Rectal smooth muscle tissue (tissue), 1 donor: ENCODE results near the gene VRK2.
"Not testable (repeated sequence)": the region's sequence is repeated elsewhere in the genome, so short reads cannot be mapped to it uniquely, and the experiment has no call there.

Experiments used
- H3K27ac ChIP-seq: one replicate; pipeline ENCODE4 v1.7.0; 2013; ENCODE audit warnings: low read depth, low read length, inconsistent platforms
- H3K27me3 ChIP-seq: one replicate; pipeline ENCODE4 v1.7.0; 2013; ENCODE audit warnings: low read length; ENCODE audit not compliant: control insufficient read depth, insufficient read depth
- H3K36me3 ChIP-seq: one replicate; pipeline ENCODE4 v1.7.0; 2013; ENCODE audit warnings: low read length; ENCODE audit not compliant: control insufficient read depth, insufficient read depth
- H3K4me1 ChIP-seq: one replicate; pipeline ENCODE4 v1.7.0; 2013; ENCODE audit warnings: low read length; ENCODE audit not compliant: control insufficient read depth, insufficient read depth
- H3K4me3 ChIP-seq: one replicate; pipeline ENCODE4 v1.7.0; 2013; ENCODE audit warnings: low read length
- H3K9ac ChIP-seq: one replicate; pipeline ENCODE4 v1.7.0; 2013; ENCODE audit warnings: low read length

VRK2 gene

DNA sequence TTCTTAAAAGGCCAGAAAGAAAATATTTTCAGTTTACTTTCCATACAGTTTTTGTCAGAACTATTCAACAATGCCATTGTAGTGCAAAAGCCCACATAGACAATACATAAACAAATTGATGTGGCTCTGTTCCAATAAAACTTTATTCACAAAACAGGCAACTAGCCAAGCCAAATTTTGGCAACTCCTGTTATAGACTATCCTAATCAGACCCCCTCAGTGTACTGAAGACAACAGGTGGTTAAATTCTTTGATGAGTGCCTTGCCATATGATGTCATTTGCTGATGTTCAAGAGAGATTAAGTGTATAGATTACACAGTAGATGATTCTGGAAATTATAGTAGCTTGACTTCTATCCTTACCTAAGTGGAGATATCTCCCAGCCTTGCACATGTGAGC is 111.1 kb downstream of the VRK2 start:
- H3K4me1 ChIP-seq: no peaks in the 10 kb centered on the region
- no peak overlapping the region for H3K27ac ChIP-seq
- H3K4me3 ChIP-seq: no peak overlapping the region
- no peak overlapping the region for H3K9ac ChIP-seq
- no peaks in the 10 kb centered on the region for H3K27me3 ChIP-seq
- H3K36me3 ChIP-seq: no peaks in the 10 kb centered on the region

DNA sequence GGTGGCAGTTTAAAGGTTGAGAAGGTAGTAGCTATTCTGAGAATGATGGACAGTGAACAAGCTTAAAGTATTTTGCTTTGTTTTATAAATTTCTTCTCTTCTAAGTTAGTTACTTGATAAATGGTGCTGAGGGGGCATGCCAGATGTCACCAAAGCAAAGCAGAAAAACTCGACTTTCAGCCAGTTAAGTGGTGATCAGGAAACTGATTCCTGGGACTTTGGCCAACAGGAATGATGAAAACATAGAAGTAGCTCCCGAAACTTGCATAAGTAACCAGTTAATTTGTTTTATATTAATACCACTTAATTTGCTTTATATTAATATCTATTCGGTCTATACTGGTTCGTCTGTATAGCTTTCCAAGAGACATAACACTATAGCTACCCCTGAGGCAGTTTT is 111.9 kb downstream of the VRK2 start:
- H3K36me3 ChIP-seq: no peaks in the 10 kb centered on the region
- no peaks in the 10 kb centered on the region for H3K4me1 ChIP-seq
- no peak overlapping the region for H3K27ac ChIP-seq
- H3K9ac ChIP-seq: no peak overlapping the region
- H3K4me3 ChIP-seq: no peak overlapping the region
- no peaks in the 10 kb centered on the region for H3K27me3 ChIP-seq

DNA sequence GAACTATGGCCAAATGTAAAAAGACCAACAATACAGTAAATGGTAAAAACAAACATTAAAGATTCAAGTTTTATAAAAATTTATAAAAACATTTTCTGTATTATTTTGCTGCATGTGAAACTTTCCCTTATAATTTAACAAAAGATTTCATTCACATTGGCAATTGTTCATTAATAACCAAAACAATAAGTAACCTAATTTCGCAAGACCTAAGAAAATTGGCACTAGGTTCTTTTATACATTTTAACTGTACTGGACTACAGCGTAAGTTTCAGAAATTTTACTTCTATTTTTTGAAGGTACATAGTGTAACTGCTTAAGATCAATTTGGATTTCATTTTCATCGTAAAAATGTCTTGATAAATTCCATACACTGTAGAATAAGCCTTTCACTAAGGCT is 117.3 kb downstream of the VRK2 start:
- H3K36me3 ChIP-seq: no peaks in the 10 kb centered on the region

DNA sequence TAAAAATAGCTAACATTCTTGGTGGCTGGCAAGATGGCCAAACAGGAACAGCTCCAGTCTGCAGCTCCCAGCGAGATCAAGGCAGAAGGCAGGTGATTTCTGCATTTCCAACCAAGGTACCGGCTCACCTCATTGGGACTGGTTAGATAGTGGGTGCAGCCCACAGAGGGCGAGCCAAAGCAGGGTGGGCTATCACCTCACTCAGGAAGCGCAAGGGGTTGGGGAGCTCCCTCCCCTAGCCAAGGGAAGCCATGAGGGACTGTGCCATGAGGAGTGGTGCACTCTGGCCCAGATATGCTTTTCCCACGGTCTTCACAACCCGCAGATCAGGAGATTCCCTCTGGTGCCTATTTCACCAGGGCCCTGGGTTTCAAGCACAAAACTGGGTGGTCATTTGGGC is 121.5 kb downstream of the VRK2 start:
- not testable (repeated sequence) for H3K4me1 ChIP-seq, H3K27ac ChIP-seq, H3K9ac ChIP-seq, H3K4me3 ChIP-seq, H3K36me3 ChIP-seq, H3K27me3 ChIP-seq

More for the DNA sequence above, 117.3 kb downstream of the VRK2 start:
- no peak overlapping the region for H3K9ac ChIP-seq
- no peaks in the 10 kb centered on the region for H3K4me1 ChIP-seq
- H3K27me3 ChIP-seq: no peaks in the 10 kb centered on the region
- H3K4me3 ChIP-seq: no peak overlapping the region
- no peak overlapping the region for H3K27ac ChIP-seq

DNA sequence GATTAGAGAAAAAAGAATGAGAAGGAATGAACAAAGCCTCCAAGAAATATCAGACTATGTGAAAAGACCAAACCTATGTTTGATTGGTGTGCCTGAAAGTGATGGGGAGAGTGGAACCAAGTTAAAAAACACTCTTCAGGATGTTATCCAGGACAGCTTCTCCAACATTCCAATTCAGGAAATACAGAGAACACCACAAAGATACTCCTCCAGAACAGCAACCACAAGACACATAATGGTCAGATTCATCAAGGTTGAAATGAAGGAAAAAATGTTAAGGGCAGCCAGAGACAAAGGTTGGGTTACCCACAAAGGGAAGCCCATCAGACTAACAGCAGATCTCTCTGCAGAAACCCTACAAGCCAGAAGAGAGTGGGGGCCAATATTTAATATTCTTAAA is 123.2 kb downstream of the VRK2 start:
- H3K4me3 ChIP-seq, H3K36me3 ChIP-seq, H3K4me1 ChIP-seq, H3K27me3 ChIP-seq, H3K27ac ChIP-seq, H3K9ac ChIP-seq: not testable (repeated sequence)

DNA sequence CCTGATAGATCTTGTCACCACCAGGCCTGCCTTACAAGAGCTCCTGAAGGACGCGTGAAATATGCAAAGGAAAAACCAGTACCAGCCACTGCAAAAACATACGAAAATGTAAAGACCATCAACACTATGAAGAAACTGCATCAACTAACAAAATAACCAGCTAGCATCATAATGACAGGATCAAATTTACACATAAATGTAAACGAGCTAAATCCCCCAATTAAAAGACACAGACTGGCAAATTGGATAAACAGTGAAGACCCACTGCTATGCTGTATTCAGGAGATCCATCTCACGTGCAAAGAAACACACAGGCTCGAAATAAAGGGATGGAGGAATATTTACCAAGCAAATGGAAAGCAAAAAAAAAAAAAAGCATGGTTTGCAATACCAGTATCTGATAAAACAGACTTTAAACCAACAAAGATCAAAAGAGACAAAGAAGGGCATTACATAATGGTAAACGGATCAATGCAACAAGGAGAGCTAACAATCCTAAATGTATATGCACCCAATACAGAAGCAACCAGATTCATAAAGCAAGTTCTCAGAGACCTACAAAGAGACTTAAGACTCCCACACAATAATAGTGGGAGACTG is 123.8 kb downstream of the VRK2 start:
- not testable (repeated sequence) for H3K36me3 ChIP-seq, H3K27me3 ChIP-seq, H3K4me1 ChIP-seq, H3K4me3 ChIP-seq, H3K27ac ChIP-seq, H3K9ac ChIP-seq

DNA sequence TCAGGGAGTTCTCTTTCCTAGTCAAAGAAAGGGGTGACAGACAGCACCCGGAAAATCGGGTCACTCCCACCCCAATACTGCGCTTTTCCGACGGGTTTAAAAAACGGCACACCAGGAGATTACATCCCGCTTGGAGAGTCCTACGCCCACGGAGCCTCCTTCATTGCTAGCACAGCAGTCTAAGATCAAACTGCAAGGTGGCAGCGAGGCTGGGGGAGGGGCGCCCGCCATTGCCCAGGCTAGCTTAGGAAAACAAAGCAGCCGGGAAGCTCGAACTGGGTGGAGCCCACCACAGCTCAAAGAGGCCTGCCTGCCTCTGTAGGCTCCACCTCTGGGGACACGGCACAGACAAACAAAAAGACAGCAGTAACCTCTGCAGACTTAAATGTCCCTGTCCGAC is 125.2 kb downstream of the VRK2 start:
- H3K27me3 ChIP-seq, H3K36me3 ChIP-seq, H3K4me1 ChIP-seq, H3K9ac ChIP-seq, H3K27ac ChIP-seq, H3K4me3 ChIP-seq: not testable (repeated sequence)

DNA sequence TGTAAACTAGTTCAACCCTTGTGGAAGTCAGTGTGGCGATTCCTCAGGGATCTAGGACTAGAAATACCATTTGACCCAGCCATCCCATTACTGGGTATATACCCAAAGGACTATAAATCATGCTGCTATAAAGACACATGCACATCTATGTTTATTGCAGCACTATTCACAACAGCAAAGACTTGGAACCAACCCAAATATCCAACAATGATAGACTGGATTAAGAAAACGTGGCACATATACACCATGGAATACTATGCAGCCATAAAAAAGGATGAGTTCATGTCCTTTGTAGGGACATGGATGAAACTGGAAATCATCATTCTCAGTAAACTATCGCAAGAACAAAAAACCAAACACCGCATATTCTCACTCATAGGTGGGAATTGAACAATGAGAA is 130.6 kb downstream of the VRK2 start:
- not testable (repeated sequence) for H3K36me3 ChIP-seq, H3K4me1 ChIP-seq, H3K4me3 ChIP-seq, H3K9ac ChIP-seq, H3K27ac ChIP-seq, H3K27me3 ChIP-seq

DNA sequence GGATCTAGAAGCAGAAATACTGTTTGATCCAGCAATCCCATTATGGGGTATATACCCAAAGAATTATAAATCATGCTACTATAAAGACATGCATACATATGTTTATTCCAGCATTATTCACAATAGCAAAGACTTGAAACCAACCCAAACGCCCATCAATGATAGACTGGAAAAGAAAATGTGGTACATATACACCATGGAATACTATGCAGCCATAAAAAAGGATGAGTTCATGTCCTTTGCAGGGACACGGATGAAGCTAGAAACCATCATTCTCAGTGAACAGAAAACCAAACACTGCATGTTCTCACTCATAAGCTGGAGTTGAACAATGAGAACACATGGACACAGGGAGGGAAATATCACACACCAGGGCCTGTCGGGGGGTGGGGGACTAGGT is 133.6 kb downstream of the VRK2 start:
- H3K4me1 ChIP-seq, H3K36me3 ChIP-seq, H3K9ac ChIP-seq: not testable (repeated sequence)

DNA sequence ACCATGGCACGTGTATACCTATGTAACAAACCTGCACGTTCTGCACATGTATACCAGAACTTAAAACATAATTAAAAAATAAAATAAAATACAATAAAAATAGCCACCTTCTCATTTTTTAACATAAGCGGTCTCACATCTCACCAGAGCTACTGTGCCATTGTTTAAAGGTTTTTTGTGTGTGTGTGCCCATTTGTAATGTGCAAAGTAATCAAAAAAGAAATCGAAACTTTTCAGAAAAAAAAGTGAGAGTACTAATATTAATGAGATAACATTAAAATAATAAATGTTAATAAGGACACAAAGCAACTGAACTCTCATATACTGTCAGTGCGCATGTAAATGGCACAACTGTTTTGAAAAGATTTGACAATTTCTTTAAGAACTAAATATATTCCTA is 134.0 kb downstream of the VRK2 start:
- H3K27me3 ChIP-seq: no peaks in the 10 kb centered on the region
- no peaks in the 10 kb centered on the region for H3K36me3 ChIP-seq
- no peak overlapping the region for H3K9ac ChIP-seq
- H3K27ac ChIP-seq: no peak overlapping the region
- no peaks in the 10 kb centered on the region for H3K4me1 ChIP-seq
- no peak overlapping the region for H3K4me3 ChIP-seq

More for the DNA sequence above, 133.6 kb downstream of the VRK2 start:
- not testable (repeated sequence) for H3K27ac ChIP-seq, H3K4me3 ChIP-seq, H3K27me3 ChIP-seq

DNA sequence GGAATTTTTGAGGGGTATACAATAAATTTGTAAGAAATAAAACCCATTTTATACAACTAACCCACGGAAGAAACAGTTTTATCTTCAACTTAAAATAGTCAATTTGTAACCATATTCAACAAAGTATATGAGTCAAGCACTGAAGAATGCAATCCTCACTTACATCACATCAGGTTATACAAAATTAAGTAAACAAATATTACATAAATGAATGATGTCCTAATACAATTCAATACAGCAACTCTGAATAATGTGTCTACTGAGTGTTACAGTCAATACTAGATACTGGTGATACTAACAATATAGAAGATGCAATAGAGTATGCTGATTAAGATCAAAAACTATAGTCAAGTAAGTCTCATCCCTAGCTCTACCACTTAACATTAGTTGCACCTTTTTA is 135.9 kb downstream of the VRK2 start:
- H3K4me3 ChIP-seq: no peak overlapping the region
- no peaks in the 10 kb centered on the region for H3K4me1 ChIP-seq
- no peak overlapping the region for H3K9ac ChIP-seq
- no peaks in the 10 kb centered on the region for H3K27me3 ChIP-seq
- no peak overlapping the region for H3K27ac ChIP-seq
- H3K36me3 ChIP-seq: no peaks in the 10 kb centered on the region

DNA sequence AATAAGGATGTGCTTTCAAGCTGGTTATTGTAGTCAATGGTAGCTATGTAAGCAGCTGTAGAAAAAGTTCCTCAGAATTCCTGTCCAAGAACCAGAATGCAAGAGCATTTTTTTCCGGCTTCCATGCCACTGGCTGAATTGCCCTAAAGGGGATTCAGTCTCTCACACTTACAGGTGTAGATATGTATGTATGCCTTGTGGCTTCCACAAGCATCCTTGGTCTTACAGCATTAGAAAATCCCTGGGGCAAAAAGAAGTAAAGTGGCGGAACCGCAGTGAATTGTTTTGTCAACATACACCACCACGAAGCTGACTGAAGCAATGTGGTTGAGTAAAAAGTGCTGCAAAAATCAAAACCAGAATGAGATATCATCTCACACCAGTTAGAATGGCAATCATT is 139.9 kb downstream of the VRK2 start:
- no peaks in the 10 kb centered on the region for H3K27me3 ChIP-seq
- no peak overlapping the region for H3K4me3 ChIP-seq
- no peak overlapping the region for H3K27ac ChIP-seq
- H3K36me3 ChIP-seq: no peaks in the 10 kb centered on the region
- no peaks in the 10 kb centered on the region for H3K4me1 ChIP-seq
- no peak overlapping the region for H3K9ac ChIP-seq

DNA sequence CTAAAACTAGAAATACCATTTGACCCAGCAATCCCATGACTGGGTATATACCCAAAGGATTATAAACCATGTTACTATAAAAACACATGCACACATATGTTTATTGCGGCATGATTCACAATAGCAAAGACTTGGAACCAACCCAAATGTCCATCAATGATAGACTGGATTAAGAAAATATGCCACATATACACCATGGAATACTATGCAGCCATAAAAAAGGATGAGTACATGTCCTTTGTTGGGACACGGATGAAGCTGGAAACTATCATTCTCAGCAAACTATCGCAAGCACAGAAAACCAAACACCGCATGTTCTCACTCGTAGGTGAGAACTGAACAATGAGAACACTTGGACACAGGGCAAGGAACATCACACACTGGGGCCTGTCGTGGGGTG is 140.4 kb downstream of the VRK2 start:
- not testable (repeated sequence) for H3K9ac ChIP-seq, H3K36me3 ChIP-seq, H3K4me1 ChIP-seq, H3K4me3 ChIP-seq, H3K27me3 ChIP-seq, H3K27ac ChIP-seq
